Bone marrow (tissue), 2 donors: ENCODE measurements around the gene COPG2.
"Not testable (repeated sequence)": the region's sequence is repeated elsewhere in the genome, so short reads cannot be mapped to it uniquely, and the experiment has no call there.

ENCODE experiments used
- DNase-seq, 2 donors: peaks; one replicate each; lab custom pipeline; 2025; lab: John Stamatoyannopoulos, UW

COPG2 gene

GRCh38 chr7:130668258-130669084 lies at the start of gene COPG2:
TSS of gene COPG2 (minus strand) at chr7:130668748. CDS start at chr7:130668668, 80 bp downstream.
- peak; percentile 39 to 73 for DNase-seq

GRCh38 chr7:130712416-130712815 lies 43.9 kb upstream of the COPG2 start:
- no peak for DNase-seq

- DNase-seq = no peak
These were observed 40.2 kb upstream of the COPG2 start for GRCh38 chr7:130708766-130709165.

- DNase-seq = no peak
These were observed 39.5 kb upstream of the COPG2 start for GRCh38 chr7:130708001-130708400.

- no peak for DNase-seq
These were observed 35.3 kb upstream of the COPG2 start for GRCh38 chr7:130703851-130704250.

GRCh38 chr7:130701650-130702049 lies 33.1 kb upstream of the COPG2 start:
- no peak for DNase-seq

- DNase-seq = no peak
These were observed 32.2 kb upstream of the COPG2 start for GRCh38 chr7:130700760-130701159.

GRCh38 chr7:130699686-130700085 lies 31.1 kb upstream of the COPG2 start:
- DNase-seq = no peak

- DNase-seq = no peak
These were observed 29.3 kb upstream of the COPG2 start for GRCh38 chr7:130697820-130698219.

GRCh38 chr7:130695840-130696239 lies 27.3 kb upstream of the COPG2 start:
- peak in 1 of 2 donors; percentile 25 for DNase-seq

GRCh38 chr7:130692396-130692795 lies 23.8 kb upstream of the COPG2 start:
- DNase-seq = not testable (repeated sequence)

GRCh38 chr7:130689683-130690082 lies 21.1 kb upstream of the COPG2 start:
- DNase-seq = no peak

- DNase-seq = no peak
These were observed 14.5 kb upstream of the COPG2 start for GRCh38 chr7:130683026-130683425.

GRCh38 chr7:130674456-130674855 lies 5.9 kb upstream of the COPG2 start:
- DNase-seq = no peak

- no peak for DNase-seq
These were observed 4.5 kb upstream of the COPG2 start for GRCh38 chr7:130673066-130673465.

- DNase-seq = no peak
These were observed 3.6 kb upstream of the COPG2 start for GRCh38 chr7:130672146-130672545.

GRCh38 chr7:130669085-130669700 lies 645 bp upstream of the COPG2 start:
- DNase-seq = no peak

- DNase-seq = no peak
These were observed 823 bp downstream of the COPG2 start for GRCh38 chr7:130667593-130668257.

- DNase-seq = no peak
These were observed 6.1 kb downstream of the COPG2 start for GRCh38 chr7:130662426-130662825.

GRCh38 chr7:130655286-130655685 lies 13.3 kb downstream of the COPG2 start:
- no peak for DNase-seq

- no peak for DNase-seq
These were observed 13.7 kb downstream of the COPG2 start for GRCh38 chr7:130654850-130655249.

GRCh38 chr7:130650611-130651120 lies 17.9 kb downstream of the COPG2 start:
- DNase-seq = no peak
